Measurements from ENCODE around the gene GIMAP1.

Gene GIMAP1

GRCh38 chr7:150723467-150723866 is 7.1 kb downstream of the GIMAP1 start:
- no peak for DNase-seq

DNA sequence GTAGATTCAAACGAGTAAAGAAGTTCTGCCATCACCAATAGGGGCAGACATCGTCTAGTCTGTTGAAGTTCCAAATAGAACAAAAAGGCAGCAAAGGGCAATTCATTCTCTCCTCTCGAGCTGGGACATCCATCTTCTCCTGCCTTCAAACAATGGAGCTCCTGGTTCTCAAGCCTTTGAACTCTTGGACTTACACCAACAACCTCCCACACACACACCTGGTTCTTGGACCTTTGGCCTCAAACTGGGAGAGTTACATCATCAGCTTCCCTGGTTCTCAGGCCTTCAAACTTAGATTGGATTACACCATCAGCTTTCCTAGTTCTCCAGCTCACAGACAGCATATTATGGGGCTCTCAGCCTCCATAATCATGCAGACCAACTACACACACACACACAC is 11.0 kb downstream of the GIMAP1 start:
- no peak for DNase-seq

- no peak for DNase-seq
These were observed 11.6 kb downstream of the GIMAP1 start for GRCh38 chr7:150728011-150728410.

- no peak for DNase-seq
These were observed 12.2 kb downstream of the GIMAP1 start for GRCh38 chr7:150728609-150729008.

DNA sequence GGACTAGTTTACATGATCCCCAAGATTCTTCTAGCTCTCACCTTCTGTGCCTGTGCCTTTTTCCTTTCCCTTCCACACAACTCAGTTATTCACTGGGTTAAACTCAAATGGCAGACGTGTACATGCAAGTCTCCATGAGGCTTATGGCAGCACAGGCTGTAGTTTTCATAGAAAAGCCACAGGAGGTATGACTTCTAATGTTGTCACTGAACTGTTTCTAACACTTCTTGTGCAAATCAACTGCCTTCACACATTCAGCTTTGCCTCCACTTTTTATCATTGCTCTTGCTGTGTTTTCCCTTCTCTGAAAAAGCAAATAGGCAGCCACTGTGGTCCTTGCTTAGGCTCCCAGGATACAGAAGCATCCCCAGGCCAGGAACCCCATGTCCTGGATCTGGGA is 15.5 kb downstream of the GIMAP1 start:
- DNase-seq: no peak

- DNase-seq: no peak
These were observed 16.5 kb downstream of the GIMAP1 start for GRCh38 chr7:150732786-150733481.

DNA sequence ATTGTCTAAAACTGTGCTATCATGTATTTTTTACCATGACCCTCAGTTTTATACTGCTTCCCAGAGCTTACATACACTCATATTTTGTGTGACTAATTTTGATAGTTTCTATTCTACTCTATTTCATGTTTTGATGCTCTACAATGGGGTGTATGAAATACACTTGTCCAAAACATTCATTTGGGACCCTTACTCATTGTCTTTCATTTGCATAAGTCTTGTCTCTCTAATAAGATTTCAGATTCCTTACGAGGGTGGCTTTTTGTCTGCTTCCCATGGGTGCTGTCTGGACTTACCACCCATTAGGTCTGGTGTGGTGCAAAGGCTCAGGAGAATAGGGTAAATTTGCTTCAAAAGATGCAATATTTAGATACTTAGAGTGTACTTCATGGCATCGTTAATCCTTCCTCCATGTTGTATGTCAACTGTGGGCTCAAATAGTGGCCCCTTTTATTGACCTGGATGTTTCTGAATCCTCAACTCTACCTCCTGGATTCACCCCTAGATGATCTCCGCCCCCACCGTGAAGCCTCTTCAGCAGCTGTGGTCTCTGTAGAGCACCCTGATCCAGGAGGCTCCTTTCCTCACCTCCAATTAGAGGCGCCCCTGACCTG is 17.2 kb downstream of the GIMAP1 start:
- DNase-seq: no peak

- no peak for DNase-seq
These were observed 17.8 kb downstream of the GIMAP1 start for GRCh38 chr7:150734254-150734653.

- no peak for DNase-seq
These were observed 19.4 kb downstream of the GIMAP1 start for GRCh38 chr7:150735596-150736358.

DNA sequence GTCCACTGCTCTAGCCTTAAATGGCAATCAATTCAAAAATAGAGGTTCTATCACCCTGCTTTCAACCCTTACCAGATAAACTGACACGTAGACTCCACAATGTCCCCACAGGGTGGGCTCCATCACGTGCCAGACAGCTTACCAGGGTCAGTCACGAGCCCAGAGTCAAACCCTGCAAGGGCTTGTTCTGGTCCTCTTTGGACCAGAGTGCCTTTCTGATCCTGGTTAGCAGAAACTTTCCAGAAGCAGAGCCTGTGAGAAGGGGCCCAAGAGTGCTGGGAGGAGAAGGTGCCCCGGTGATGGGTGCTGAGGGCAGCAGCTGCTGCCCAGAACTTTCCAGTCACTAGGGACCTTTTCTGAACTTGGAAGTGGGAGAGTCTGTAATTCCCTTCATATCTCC is 20.5 kb downstream of the GIMAP1 start:
- no peak for DNase-seq

DNA sequence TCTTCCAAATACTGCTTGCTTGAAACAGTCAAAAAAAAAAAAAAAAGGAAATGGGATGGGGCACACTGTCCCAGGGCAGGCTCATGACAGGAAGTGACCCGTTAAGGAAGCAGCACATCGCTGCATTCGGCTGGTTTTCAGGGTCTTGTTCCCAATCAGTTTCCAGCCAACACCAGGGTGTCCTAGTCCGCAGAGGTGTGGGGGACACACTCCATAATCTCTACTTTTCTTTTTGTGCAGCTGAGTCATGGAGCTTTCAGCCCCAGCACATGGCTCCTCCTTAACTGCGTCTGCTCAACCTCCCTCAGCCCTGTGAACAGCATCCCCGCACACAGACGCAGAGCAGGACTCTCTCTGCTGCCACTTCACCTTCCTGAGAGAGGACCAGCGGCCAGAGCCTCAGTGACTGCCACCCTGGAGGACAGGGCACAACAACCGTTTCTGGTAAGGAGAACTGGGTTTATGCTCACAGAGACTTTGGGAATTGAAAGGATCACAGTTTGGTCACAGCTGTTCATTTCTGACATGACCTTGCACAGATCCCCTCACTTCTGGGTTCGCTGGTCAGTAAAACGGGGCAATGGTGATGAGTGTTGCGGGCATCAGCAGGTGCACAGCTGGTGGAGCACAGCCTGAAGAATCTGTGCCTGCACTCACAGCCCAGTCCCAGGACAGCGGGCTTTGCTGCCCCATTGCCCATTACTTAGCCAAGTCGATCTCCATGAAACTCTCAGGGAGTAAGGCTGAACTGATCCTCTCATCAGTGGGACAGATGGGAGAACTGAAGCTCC is 21.0 kb downstream of the GIMAP1 start, which contains the start of gene GIMAP5:
Gene GIMAP5 (plus strand): TSS at position 154 of the 791 bp plus-strand sequence. CDS start 3,467 bp downstream, outside the sequence.
- DNase-seq: no peak

- no peak for DNase-seq
These were observed 21.7 kb downstream of the GIMAP1 start for GRCh38 chr7:150738092-150738491.

DNA sequence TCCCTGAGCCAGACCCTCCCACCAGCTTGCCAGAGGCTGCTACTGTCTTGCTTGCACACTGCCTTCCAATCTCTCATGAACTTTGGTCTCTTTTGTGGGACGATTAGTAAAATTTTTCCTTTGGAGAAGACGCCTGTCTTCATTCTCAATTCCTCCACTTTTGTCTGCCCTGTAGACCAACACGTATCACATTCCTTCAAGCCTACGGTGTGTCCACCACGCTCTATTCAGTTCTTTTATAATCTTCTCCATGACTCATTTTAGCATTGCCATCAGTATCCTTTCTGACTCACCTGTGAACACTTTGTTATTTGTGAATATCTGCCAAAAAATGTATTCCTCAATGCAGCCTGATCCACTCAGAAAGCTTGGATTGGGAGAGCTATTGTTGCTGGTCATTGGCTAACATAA is 22.2 kb downstream of the GIMAP1 start:
- no peak for DNase-seq

DNA sequence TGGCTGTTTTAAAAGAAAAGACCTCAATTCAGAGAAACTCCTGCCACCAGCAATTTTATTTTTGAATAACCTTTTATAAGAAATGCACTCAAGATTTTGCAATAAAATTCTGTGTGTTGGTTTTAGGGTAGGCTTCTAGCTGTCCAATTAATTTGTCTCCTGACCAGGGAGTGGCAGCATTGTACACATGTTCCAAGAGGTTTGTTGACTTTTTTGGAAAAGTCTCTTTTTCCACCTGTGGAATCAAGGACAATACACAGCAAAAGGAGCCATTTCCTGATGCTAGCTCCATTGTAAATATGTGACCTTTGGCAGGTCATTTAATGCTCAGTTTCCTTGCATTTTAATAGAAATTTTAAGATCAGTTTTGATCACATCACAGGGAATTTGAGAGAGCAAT is 22.6 kb downstream of the GIMAP1 start:
- no peak for DNase-seq

- DNase-seq: no peak
These were observed 23.6 kb downstream of the GIMAP1 start for GRCh38 chr7:150740053-150740452.

- no peak for DNase-seq
These were observed 26.0 kb downstream of the GIMAP1 start for GRCh38 chr7:150742286-150742968.

DNA sequence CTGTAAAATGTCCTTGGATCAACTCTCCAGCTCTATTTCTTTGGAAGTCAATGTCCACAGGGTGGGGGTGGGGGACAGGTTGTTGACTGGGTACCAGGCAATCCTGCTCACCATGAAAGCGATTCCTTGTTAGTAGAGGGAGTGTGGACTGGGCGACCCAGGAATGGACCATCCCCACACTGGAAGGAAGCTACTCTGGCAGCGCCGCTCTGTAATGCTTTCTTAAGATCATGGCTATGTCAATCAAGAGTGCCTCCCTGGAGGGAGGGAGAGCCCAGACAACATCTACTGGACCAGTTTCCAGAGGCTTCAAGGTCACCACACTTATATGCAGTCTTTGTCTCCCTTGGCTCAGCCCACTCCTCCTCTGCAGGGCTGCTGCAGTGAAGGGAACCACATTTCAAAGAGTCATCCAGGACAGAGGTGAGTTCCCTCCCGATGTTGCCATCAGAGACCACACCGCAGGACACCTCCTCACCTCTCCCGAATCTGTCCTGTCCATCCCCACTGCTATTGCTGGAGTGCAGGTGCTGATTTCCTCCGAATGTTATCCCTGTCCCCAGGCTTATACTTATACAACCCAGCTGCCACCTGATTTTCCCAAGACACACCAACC is 27.7 kb downstream of the GIMAP1 start:
- no peak for DNase-seq

- no peak for DNase-seq
These were observed 28.7 kb downstream of the GIMAP1 start for GRCh38 chr7:150745086-150745485.

GRCh38 chr7:150745876-150746275 is 29.5 kb downstream of the GIMAP1 start:
- no peak for DNase-seq

GRCh38 chr7:150746921-150747320 is 30.5 kb downstream of the GIMAP1 start:
- DNase-seq: no peak

DNA sequence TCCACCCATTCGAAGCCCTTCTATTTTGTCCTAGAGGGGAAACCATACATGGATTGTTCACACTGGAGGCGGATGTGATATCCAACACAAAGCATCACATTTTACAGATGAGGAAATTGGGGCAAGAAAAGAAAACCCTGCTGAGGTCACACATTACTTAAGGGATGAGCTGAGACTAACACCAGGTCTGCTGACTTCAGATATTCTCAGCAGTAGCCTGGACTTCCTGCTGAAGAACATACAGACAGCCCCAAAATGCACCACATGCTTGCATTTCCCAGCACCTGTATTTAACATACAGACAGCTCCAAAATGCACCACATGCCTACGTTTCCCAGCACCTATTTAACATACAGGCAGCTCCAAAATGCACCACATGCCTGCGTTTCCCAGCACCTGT is 32.0 kb downstream of the GIMAP1 start:
- DNase-seq: no peak

- no peak for DNase-seq
These were observed 35.3 kb downstream of the GIMAP1 start for GRCh38 chr7:150751702-150752101.
